ENCODE results near the gene PLPPR1. TPM values are rescaled to one million over a fixed set of nuclear protein-coding genes. Genes with fewer than 3 reads are reported as not detected.

The PLPPR1 gene
- total and polyA plus RNA-seq, 2 experiments from 2014 or later = 1.3 to 3.7 TPM

- Histone ChIP-seq H3F3A (replicated peaks; ENCODE audit: low read depth) (no peaks in the 10 kb centered on the region), H3K27me3 (ENCODE audit: insufficient read depth) (no peaks in the 10 kb centered on the region), H3K4me2 (0 out of 2 replicates have a peak overlapping the region, but pooled peaks have one; percentile 19), H3K27ac (ENCODE audit: low read depth) (no peak overlapping the region), H3K36me3 (ENCODE audit: insufficient read depth) (no peaks in the 10 kb centered on the region), H3K4me1 (ENCODE audit: insufficient read depth) (peaks cover 34% of the 10 kb centered on the region), H3K79me2 (replicated peaks; ENCODE audit: insufficient read depth) (no peaks in the 10 kb centered on the region), H4K20me1 (replicated peaks; ENCODE audit: insufficient read depth) (no peaks in the 10 kb centered on the region), H3K4me3 (no peak overlapping the region), H2AFZ (no peak overlapping the region), H3K9me2 (ENCODE audit: insufficient read depth) (0 out of 2 replicates have a peak, but pooled peaks cover under 1% of the 10 kb centered on the region)
- Mint-ChIP-seq H3K9me3 (peaks cover 19% of the 10 kb centered on the region), H3K27me3 (ENCODE audit: insufficient read depth, low read depth, poor library complexity) (peaks cover 6% of the 10 kb centered on the region), H3K27ac (no peak overlapping the region), H3K4me1 (peaks cover 35% of the 10 kb centered on the region), H3K36me3 (ENCODE audit: low read depth) (peaks cover 18% of the 10 kb centered on the region), H3K4me3 (no peak overlapping the region)
- no peak for DNase-seq (ENCODE audit: low spot score)
- no peak for TF ChIP-seq REST (IDR thresholded peaks at IDR 0.05; ENCODE audit: unreplicated experiment)
- TF ChIP-seq CTCF (conservative IDR thresholded peaks at IDR 0.05; ENCODE audit: low read depth in 2 of 2) = no peak
- TF ChIP-seq ZNF462 (CRISPR knock-in tag; IDR thresholded peaks at IDR 0.05) = no peak
- TF ChIP-seq STAT1 (IDR thresholded peaks at IDR 0.05; ENCODE audit: unreplicated experiment) = no peak
- TF ChIP-seq EZH2phosphoT487 (IDR thresholded peaks at IDR 0.05; ENCODE audit: unreplicated experiment) = no peak
- no peak for TF ChIP-seq POLR2AphosphoS5 (IDR thresholded peaks at IDR 0.05; ENCODE audit: low read depth)
- ATAC-seq = no peak
Measured at GRCh38 chr9:101081641-101082040, 53.1 kb downstream of the PLPPR1 start.

Measured in GM23338 (cell line).